ENCODE data around the gene ADGRF3.

Gene ADGRF3

GRCh38 chr2:26352892-26353291, 6.3 kb upstream of the ADGRF3 start:
- peak; percentile 47; the same call in 1 of the 3 replicates for ATAC-seq (ENCODE audit: insufficient read depth, low read depth)
- no peaks in the 10 kb centered on the region for H3K27me3 ChIP-seq (ENCODE audit: insufficient read depth, low read length, poor library complexity)
- H3K36me3 ChIP-seq (ENCODE audit: insufficient read depth, low read length) = peaks cover 3% of the 10 kb centered on the region; the same call in 1 of the 2 replicates

GRCh38 chr2:26351375-26352090, 4.9 kb upstream of the ADGRF3 start:
- Histone ChIP-seq H2AFZ (ENCODE audit: low read depth, low read length) (no peak overlapping the region), H3K36me3 (ENCODE audit: insufficient read depth, low read length) (peaks cover 3% of the 10 kb centered on the region; the same call in 1 of the 2 replicates), H3K9me3 (ENCODE audit: insufficient read depth, low read length, severe bottlenecking) (no peaks in the 10 kb centered on the region), H3K4me1 (ENCODE audit: insufficient read depth, low read length) (peaks cover 18% of the 10 kb centered on the region), H4K20me1 (ENCODE audit: insufficient read depth, low read length) (peaks cover 60% of the 10 kb centered on the region; the same call in 1 of the 2 replicates), H3K4me3 (ENCODE audit: low read depth in 1 of 2, low read length in 2 of 2) (no peak overlapping the region), H3K79me2 (ENCODE audit: insufficient read depth, low read length) (peaks cover 99% of the 10 kb centered on the region), H3K27ac (ENCODE audit: low read length) (no peak overlapping the region), H3K4me2 (ENCODE audit: insufficient read depth, low read length) (no peak overlapping the region), H3K9ac (ENCODE audit: low read depth, low read length) (no peak overlapping the region), H3K27me3 (ENCODE audit: insufficient read depth, low read length, poor library complexity) (no peaks in the 10 kb centered on the region)
- TF ChIP-seq CTCF (IDR thresholded peaks at IDR 0.05; ENCODE audit: borderline replicate concordance, extremely low read depth, low read length, poor library complexity, severe bottlenecking) (no peak), EZH2 (IDR thresholded peaks at IDR 0.05; ENCODE audit: borderline replicate concordance, low read depth, low read length, severe bottlenecking) (no peak)
- DNase-seq = no peak
- no peak for ATAC-seq (ENCODE audit: insufficient read depth, low read depth)

More at GRCh38 chr2:26352892-26353291, 6.3 kb upstream of the ADGRF3 start:
- peaks cover 99% of the 10 kb centered on the region for H3K79me2 ChIP-seq (ENCODE audit: insufficient read depth, low read length)
- no peak overlapping the region for H3K9ac ChIP-seq (ENCODE audit: low read depth, low read length)
- H3K4me1 ChIP-seq (ENCODE audit: insufficient read depth, low read length) = peaks cover 9% of the 10 kb centered on the region
- H3K27ac ChIP-seq (ENCODE audit: low read length) = no peak overlapping the region
- no peak for DNase-seq
- H4K20me1 ChIP-seq (ENCODE audit: insufficient read depth, low read length) = peaks cover 61% of the 10 kb centered on the region; the same call in 1 of the 2 replicates
- H2AFZ ChIP-seq (ENCODE audit: low read depth, low read length) = no peak overlapping the region
- no peak overlapping the region for H3K4me3 ChIP-seq (ENCODE audit: low read depth in 1 of 2, low read length in 2 of 2)
- H3K9me3 ChIP-seq (ENCODE audit: insufficient read depth, low read length, severe bottlenecking) = no peaks in the 10 kb centered on the region
- no peak overlapping the region for H3K4me2 ChIP-seq (ENCODE audit: insufficient read depth, low read length)
- TF ChIP-seq CTCF (IDR thresholded peaks at IDR 0.05; ENCODE audit: borderline replicate concordance, extremely low read depth, low read length, poor library complexity, severe bottlenecking) = no peak
- TF ChIP-seq EZH2 (IDR thresholded peaks at IDR 0.05; ENCODE audit: borderline replicate concordance, low read depth, low read length, severe bottlenecking) = no peak

- no peaks in the 10 kb centered on the region; the same call in none of the 2 replicates for H3K36me3 ChIP-seq (ENCODE audit: insufficient read depth, low read length)
- ATAC-seq (ENCODE audit: insufficient read depth, low read depth) = no peak
- H3K79me2 ChIP-seq (ENCODE audit: insufficient read depth, low read length) = peaks cover 96% of the 10 kb centered on the region
- H3K9ac ChIP-seq (ENCODE audit: low read depth, low read length) = no peak overlapping the region
- H3K4me3 ChIP-seq (ENCODE audit: low read depth in 1 of 2, low read length in 2 of 2) = no peak overlapping the region
- no peaks in the 10 kb centered on the region for H3K27me3 ChIP-seq (ENCODE audit: insufficient read depth, low read length, poor library complexity)
- H3K27ac ChIP-seq (ENCODE audit: low read length) = no peak overlapping the region
- H4K20me1 ChIP-seq (ENCODE audit: insufficient read depth, low read length) = peaks cover 45% of the 10 kb centered on the region; the same call in 1 of the 2 replicates
- H3K9me3 ChIP-seq (ENCODE audit: insufficient read depth, low read length, severe bottlenecking) = no peaks in the 10 kb centered on the region
- peaks cover 21% of the 10 kb centered on the region for H3K4me1 ChIP-seq (ENCODE audit: insufficient read depth, low read length)
- TF ChIP-seq EZH2 (IDR thresholded peaks at IDR 0.05; ENCODE audit: borderline replicate concordance, low read depth, low read length, severe bottlenecking) (no peak), CTCF (IDR thresholded peaks at IDR 0.05; ENCODE audit: borderline replicate concordance, extremely low read depth, low read length, poor library complexity, severe bottlenecking) (no peak)
- no peak for DNase-seq
- H3K4me2 ChIP-seq (ENCODE audit: insufficient read depth, low read length) = no peak overlapping the region; the same call in 1 of the 2 replicates
- H2AFZ ChIP-seq (ENCODE audit: low read depth, low read length) = no peak overlapping the region
These were observed 3.1 kb upstream of the ADGRF3 start for GRCh38 chr2:26349690-26350089.

All from DND-41 (cell line).